GM18951 (cell line): ENCODE data around the gene CRACDL.
"Not testable (repeated sequence)": the region's sequence is repeated elsewhere in the genome, so short reads cannot be mapped to it uniquely, and the experiment has no call there.

Experiments
- POLR2A ChIP-seq: IDR thresholded peaks from 4 replicates; pipeline ENCODE4 v1.6.1; 2011; ENCODE audit warnings: mild to moderate bottlenecking; ENCODE audit not compliant: insufficient read length, insufficient read depth; ENCODE audit errors: extremely low read depth
- in situ Hi-C: fragments of 300-500 bp; cut with MboI; formaldehyde crosslinking; loops from one replicate; pipeline ENCODE4 v1.12.0; 2022; ENCODE audit warnings: low sequenced_read_pairs, mixed read lengths, inconsistent platforms; ENCODE audit not compliant: unreplicated experiment

Gene CRACDL

DNA sequence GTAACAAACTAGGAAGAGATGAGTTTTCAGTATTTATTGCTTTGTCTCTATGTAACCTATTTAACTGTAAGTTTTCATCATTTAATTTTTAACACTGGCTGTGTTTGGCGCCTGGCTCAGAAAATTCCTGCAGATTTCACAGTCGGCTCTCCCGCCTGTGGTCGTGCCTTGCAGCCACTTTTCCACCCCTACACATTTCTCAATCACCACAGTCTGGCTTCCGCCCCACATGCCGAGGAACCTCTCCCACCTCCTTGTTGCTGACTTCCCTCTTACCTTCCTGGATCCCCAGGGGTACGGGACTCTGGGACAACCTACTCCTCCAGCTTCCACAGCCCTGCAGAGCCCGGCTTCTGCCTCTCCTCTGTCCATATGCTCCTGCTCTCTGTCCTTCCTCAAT, 163.5 kb downstream of the CRACDL start:
- no peak for TF ChIP-seq POLR2A
- in situ Hi-C loops, result no loop called here

DNA sequence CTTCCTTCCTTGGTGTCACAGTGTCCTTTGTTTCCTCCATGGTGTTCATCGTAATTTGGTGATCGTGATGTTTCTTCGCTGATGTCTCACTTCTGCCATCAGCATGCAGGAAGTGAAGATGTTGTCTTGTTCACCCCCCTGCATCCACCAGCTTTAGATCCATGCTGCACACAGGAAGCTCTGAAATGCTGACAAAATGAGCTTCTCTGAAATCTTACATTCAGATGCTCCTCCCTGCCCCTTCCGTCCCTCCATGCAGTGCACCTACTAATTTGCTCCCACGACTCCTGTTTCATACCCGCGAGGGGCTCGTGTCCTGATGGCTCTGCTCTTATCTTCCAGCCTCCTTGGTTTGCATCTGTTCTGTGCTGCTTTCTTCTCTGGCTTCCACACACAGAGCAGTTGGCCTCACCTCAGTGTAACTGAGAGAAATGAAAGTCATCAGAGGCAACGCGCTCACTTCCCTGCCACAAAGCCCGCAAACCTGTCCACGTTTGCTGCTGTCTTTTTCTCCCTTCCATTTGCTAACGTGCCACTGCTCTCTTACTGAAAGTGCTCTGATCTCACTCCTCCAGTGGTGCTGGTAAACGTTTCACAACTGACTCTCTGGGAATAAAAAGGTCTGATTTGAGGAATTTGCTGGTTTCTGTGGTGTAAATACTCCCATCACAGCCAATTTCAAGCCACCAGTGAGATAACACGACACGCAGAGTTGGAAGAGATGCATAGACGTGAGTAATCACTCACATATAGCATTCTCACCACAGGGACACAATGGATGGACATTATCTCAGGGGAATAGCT, 164.1 kb downstream of the CRACDL start:
- TF ChIP-seq POLR2A, result no peak
- in situ Hi-C loops, result no loop called here

DNA sequence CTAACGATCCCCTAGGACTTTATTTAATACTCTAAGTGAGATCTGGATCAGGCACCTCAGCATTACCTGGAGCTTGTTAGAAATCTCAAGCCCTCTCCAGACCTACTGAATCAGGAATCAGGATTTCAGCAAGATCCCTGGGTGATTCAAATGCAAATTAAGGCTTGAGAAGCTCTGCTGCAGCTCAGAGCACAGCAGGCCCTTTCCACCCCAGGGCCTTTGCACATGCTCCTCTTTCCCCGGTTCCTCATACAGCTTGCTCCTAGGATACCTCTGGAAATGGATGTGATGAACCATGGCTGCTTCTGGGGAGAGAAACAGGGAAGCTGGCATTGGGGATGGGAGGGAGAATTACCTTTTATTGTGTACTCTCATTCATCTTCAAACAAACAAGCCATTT, 164.8 kb downstream of the CRACDL start:
- no peak for TF ChIP-seq POLR2A

DNA sequence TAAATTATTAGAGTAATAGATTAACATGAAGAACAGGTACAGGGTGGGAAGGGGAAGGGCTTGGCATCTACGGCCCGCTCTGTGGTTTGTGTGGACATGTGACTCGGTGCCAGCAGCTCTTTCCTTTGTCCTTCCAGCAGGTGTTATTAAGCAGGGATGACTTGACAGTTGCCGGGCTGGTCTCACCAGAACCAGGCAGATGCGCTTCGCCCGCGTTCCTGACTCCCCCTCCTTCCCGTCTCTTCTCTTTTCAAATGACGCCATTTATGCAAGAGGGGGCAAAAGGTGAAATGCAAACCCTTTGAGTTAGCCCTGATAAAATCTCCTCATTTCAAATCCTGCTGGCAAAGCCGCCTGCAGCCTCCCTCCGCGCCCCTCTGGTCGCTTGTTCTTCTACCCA, 166.2 kb downstream of the CRACDL start:
- TF ChIP-seq POLR2A, result no peak
- in situ Hi-C loops, result no loop called here

More for the DNA sequence above, 164.8 kb downstream of the CRACDL start:
- in situ Hi-C loops, result no loop called here

DNA sequence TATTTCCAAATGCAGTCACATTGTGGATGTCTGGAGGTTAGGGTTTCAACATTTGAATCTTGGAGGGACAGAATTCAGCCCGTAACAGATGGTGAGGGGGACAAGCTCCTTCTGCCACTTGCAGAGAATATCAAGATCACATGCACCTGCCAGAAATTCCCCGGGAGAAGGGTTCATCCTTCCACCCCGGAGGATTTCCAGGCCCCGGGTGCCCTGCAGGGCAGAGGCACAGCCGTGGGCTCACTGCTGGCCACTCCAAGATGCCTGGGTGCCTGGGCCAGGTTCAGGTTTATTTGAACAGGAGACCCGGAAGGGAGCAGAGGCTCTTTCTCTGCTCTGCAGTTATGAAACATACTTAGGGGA, 166.9 kb downstream of the CRACDL start:
- TF ChIP-seq POLR2A, result no peak
- in situ Hi-C loops, result no loop called here

DNA sequence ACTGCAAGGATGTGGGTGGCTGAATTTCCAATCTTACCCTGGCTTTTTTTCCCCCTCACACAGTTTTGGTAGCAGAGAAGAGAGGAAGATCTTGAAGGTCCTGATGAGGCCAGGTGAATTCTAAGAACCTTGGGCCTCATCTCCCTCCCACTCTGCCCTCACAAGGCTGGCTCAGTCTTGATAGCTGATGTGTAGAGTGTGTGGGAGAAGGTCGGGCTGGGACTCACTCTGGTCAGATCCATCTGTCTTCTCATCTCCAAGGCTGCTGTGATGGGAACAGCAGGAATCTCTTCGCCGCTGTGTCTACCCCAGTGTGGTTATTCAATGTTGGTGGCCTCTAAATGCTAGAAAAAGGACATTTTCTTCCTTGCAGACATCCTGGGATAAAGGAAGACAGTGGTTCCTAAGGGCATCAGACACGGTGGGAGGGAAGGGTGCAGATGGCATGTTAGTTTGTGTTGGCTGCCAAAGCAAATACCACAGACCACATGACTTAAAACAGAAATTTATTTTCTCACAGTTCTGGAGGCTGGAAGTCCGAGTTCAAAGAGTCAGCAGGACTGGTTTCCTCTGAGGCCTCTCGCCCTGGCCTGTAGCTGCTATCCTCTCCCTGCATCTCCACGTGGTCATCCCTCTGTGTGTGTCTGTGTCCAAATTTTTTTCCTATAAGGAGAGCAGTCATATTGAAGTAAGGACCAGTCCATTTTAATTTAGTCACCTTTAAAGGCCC, 167.5 kb downstream of the CRACDL start:
- in situ Hi-C loops, result no loop called here
- no peak for TF ChIP-seq POLR2A

DNA sequence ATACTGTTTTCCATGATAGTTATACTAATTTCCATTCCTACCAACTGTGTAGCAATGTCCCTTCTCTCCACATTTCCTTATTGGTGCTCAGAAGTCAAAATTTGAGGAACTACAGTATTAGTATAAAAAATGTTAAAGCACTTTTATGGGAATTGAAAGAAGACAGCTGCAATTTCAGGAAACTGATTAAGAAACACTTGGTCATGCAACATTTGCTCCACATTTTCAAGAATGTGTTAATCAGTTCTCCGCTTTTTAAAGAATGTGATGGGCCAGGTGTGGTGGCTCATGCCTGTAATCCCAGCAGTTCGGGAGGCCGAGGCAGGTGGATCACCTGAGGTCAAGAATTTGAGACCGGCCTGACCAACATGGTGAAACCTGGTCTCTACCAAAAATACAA, 171.5 kb downstream of the CRACDL start:
- in situ Hi-C loops, result no loop called here
- TF ChIP-seq POLR2A, result no peak

DNA sequence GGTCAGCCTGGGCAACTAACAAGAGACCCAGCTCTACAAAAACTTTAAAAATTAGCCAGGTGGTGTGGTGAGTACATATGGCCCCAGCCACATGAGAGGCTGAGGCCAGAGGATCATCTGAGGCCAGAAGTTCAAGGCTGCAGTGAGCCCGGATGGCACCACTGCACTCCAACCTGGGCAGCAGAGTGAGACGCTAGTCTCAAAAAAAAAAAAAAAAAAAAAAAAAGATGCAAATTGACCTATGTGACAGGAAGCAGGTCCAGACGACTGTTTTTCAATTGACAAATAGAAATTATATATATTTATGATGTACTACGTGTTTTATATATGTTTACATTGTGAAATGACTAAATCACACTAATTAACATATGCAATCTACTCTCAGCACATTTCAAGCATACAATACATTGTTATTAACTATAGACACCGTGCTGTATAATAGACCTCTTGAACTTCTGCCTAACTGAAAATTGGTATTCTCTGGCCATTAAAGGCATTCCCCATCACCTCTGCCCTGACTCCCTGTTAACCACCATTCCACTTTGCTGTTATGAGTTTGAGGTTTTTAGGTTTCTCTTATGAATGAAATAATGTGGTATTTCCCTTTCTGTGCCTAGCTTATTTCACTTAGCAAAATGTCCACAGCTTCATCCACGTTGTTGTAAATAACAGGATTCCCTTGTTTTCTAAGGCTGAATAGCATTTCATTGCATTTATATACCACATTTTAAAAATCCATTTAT, 172.6 kb downstream of the CRACDL start:
- in situ Hi-C loops, result no loop called here
- TF ChIP-seq POLR2A, result no peak

DNA sequence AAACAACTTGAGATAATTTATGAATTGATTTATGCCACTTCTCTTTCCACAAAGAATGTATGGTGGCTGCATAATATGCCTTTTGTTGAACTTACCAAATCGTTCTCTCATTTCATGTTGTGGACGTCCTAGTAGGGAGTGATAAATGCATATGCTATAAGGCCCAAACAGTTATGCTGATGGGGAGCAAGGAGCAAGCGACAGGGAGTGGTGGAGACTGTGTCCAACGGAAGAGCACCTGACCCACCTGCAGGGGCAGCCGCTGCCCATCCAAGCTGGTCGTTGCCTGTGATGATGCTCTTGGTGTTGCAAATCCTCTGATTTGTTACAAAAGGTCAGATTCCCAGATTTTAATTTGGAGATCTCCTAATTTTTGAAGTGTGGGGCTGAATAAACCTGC, 174.1 kb downstream of the CRACDL start:
- in situ Hi-C loops, result no loop called here

DNA sequence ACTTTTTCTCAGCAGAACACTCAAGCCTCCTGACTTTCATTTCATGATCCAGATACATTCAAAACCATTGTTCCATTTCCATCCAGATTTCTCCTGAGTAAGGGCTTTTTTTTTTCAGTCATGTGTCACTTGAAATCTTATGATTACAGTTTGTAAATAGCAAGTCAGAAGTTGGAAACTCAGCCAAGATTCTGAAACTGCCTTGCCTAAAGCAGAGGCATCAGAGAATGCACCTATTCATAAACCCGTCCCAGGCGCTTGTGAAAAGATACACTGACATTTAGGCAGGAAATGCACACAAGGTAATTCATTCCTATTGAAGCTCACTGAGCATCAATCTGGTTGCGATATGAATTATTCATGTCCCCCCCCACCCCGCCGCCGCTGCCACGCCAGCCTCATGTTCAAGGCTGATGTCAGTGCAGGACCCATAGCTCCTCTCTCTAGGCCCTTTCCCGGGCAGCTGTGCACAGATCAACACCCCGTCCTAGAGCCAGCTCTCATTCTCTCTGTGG, 174.7 kb downstream of the CRACDL start:
- in situ Hi-C loops, result no loop called here

More for the DNA sequence above, 174.1 kb downstream of the CRACDL start:
- TF ChIP-seq POLR2A, result no peak

DNA sequence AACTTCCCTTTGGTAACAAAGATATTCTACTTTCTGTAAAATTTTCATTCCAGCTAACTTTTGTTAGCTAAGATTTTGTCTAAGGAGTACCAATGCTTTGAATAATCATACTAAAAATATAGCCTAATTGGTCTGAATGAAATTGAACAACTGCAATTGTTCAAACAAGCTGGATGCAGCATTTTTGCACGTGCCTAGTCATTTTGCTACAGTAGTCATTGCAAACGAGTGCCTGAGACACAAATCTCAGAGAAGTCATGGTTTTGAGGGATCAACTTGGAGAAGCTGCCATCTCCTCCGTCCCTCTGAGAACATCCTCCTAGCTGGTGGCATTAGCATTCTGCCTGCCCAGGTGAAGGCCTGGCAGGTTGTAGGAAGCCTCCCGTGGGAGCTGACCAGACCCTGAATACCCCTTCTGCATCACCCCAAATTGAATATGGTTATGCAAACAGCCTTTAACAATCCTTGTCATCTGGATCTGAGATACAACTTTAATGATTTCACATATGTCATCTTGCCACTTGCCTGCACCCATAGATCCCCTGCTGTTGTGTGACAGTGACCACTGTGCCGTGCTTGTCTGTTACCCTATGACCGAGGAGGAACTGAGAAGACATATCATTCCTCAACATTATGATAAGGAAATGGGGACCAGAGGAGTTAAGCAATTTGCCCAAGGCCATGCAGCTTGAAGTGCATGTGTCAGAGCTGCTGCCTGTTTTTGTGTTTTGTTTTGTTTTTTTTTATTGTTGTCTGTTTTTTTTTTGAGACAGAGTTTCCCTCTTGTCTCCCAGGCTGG, 176.0 kb downstream of the CRACDL start:
- TF ChIP-seq POLR2A, result no peak
- in situ Hi-C loops, result no loop called here

More for the DNA sequence above, 174.7 kb downstream of the CRACDL start:
- no peak for TF ChIP-seq POLR2A

DNA sequence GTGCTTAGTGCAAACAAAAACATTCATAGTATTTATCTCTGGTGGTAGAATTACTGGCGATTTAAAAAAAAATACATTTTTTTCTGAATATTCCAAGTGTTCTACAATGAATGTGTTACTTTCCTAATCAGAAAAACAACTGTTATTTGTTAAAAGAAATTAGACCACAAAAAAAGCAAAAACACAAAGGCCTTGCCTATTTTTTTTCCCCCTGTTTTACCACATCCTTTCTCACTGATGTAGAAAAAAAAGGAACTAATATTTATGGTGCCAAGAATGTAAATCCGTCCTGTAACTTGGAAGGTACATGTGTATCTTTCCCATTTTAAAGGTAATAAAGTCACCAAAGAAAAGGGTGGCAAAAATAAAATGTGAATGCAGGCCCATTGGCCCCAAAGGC, 176.7 kb downstream of the CRACDL start:
- in situ Hi-C loops, result no loop called here
- no peak for TF ChIP-seq POLR2A

DNA sequence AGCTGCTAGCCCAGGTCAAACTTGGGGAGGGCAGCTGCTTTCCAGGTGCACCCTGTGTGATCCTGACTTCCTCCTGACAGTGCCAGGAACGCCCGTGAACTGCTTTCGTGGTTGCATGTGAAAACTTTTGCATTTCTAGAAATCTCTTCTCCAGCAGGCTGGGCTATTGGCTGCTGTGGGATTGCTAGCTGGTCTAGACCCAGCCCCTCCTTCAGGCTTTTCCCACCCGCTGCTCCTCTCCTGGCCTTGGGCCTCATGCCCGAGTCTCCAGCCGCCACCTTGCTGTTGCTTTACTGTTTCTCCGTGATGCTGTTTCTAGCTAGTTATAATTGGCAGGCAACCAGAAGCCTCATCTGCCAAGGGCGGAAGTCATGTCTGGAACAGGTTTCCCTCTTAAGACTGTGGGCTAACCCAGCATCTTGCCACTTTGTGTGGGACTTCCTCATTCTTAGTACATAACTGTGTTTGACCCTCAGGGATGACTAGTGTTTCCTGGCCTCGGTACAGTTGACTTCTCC, 178.1 kb downstream of the CRACDL start:
- no peak for TF ChIP-seq POLR2A
- in situ Hi-C loops, result no loop called here

DNA sequence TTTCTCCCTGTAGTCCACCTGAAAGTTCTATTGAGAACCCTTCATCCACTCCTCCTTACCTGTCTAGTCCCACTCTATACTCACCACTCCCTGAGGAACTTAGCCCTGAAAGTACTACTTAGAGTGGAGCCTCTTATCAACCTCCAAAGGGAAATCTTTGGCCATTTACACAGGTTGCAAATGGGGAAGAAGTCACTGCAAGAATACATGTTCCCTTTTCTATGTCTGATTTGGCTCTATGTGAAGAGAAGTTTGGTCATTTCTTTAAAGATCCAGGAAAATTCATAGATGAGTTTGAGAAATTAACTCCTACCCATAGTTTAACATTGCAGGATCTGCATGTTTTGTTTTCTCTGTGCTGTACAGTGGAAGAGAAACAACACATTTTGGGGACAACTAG, 182.2 kb downstream of the CRACDL start:
- no peak for TF ChIP-seq POLR2A
- in situ Hi-C loops, result no loop called here

DNA sequence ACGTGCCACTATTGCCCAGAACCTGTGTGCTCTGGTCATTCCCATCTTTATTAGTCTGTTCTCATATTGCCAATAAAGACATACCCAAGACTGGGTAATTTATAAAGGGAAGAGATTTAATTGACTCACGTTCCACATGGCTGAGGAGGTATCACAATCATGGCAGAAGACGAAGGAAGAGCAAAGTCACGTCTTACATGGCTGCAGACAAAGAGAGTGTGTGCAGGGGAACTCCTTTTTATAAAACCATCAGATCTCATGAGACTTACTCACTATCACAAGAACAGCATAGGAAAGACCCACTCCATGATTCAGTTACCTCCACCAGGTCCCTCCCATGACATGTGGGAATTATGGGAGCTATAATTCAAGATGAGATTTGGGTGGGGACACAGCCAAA, 183.3 kb downstream of the CRACDL start:
- in situ Hi-C loops, result not testable (repeated sequence)
